IMR-90 (cell line): ENCODE data around the gene CD300C. TPM values are rescaled to one million over a fixed set of nuclear protein-coding genes. Genes with fewer than 3 reads are reported as not detected.

Experiments
- ATAC-seq: fragments of 200-7000 bp; cut with Tn5 transposase; 2 replicates; pipeline ENCODE4 v1.9.1; 2020; ENCODE audit warnings: low read depth, mild to moderate bottlenecking, moderate library complexity
- BruUV-seq: library from RNA; stranded (reverse); fragments of 400-500 nt; replicated peaks from 2 replicates; lab custom pipeline; 2021; lab: Mats Ljungman, UMichigan
- CTCF ChIA-PET: fragments of 300-600 bp; formaldehyde crosslinking; extraction: SDS; loops from one replicate; lab custom pipeline; 2021; ENCODE audit warnings: antibody characterized with exemption; lab: Yijun Ruan, JAX
- POLR2A ChIA-PET: fragments of 300-600 bp; sonication (Branson Sonifier 250); formaldehyde crosslinking; loops from one replicate; lab custom pipeline; 2022; ENCODE audit warnings: antibody characterized with exemption; ENCODE audit not compliant: unreplicated experiment; lab: Charles Lee
- DNase-seq: peaks from one replicate; pipeline ENCODE4 v3.0.0; 2013
- H2AFZ ChIP-seq: replicated peaks from 2 replicates; pipeline ENCODE3; 2013; ENCODE audit warnings: low read length, mild to moderate bottlenecking; ENCODE audit not compliant: poor library complexity
- H2AK5ac ChIP-seq: 2 replicates; pipeline ENCODE4 v1.6.1; 2013; ENCODE audit warnings: low read depth, low read length, inconsistent platforms
- H2AK9ac ChIP-seq: replicated peaks from 2 replicates; pipeline ENCODE3; 2013; ENCODE audit warnings: mild to moderate bottlenecking, low read depth, low read length, moderate library complexity; ENCODE audit not compliant: poor library complexity
- H2BK120ac ChIP-seq: 2 replicates; pipeline ENCODE4 v1.6.1; 2013; ENCODE audit warnings: low read depth, low read length, inconsistent platforms
- H2BK15ac ChIP-seq: 3 replicates; pipeline ENCODE4 v1.6.1; 2013; ENCODE audit warnings: low read depth, low read length, inconsistent platforms
- H2BK20ac ChIP-seq: 2 replicates; pipeline ENCODE4 v1.6.1; 2013; ENCODE audit warnings: low read depth, mild to moderate bottlenecking, inconsistent platforms, low read length, moderate library complexity
- H2BK5ac ChIP-seq: 2 replicates; pipeline ENCODE4 v1.6.1; 2013; ENCODE audit warnings: mild to moderate bottlenecking, low read depth, low read length, inconsistent platforms; ENCODE audit not compliant: poor library complexity, severe bottlenecking
- H3K14ac ChIP-seq: replicated peaks from 2 replicates; pipeline ENCODE4 v1.6.1; 2013; ENCODE audit warnings: low read depth, low read length, inconsistent platforms
- H3K18ac ChIP-seq: 2 replicates; pipeline ENCODE4 v1.6.1; 2013; ENCODE audit warnings: low read depth, low read length, control low read depth
- H3K23ac ChIP-seq: 2 replicates; pipeline ENCODE4 v1.6.1; 2013; ENCODE audit warnings: low read depth, low read length, inconsistent platforms
- H3K27ac ChIP-seq: 2 replicates; pipeline ENCODE4 v1.5.1; 2013; ENCODE audit warnings: mild to moderate bottlenecking, control low read depth, low read length; ENCODE audit not compliant: insufficient read depth
- H3K27me3 ChIP-seq: 2 replicates; pipeline ENCODE4 v1.6.1; 2013; ENCODE audit warnings: low read length; ENCODE audit not compliant: control insufficient read depth, insufficient read depth
- H3K36me3 ChIP-seq: 2 replicates; pipeline ENCODE4 v1.6.1; 2013; ENCODE audit warnings: low read length, mixed read lengths; ENCODE audit not compliant: control insufficient read depth, insufficient read depth
- H3K4ac ChIP-seq: 2 replicates; pipeline ENCODE4 v1.6.1; 2013; ENCODE audit warnings: low read depth, low read length, inconsistent platforms
- H3K4me1 ChIP-seq: 2 replicates; pipeline ENCODE4 v1.6.1; 2013; ENCODE audit warnings: low read length, mixed read lengths; ENCODE audit not compliant: control insufficient read depth, insufficient read depth
- H3K4me2 ChIP-seq: 2 replicates; pipeline ENCODE4 v1.6.1; 2013; ENCODE audit warnings: low read depth, mild to moderate bottlenecking, control low read depth, low read length, moderate library complexity
- H3K4me3 ChIP-seq: 2 replicates; pipeline ENCODE4 v1.5.1; 2013; ENCODE audit warnings: low read depth, mild to moderate bottlenecking, control low read depth, low read length, moderate library complexity; ENCODE audit not compliant: insufficient read depth
- H3K56ac ChIP-seq: 2 replicates; pipeline ENCODE4 v1.6.1; 2013; ENCODE audit warnings: low read length, inconsistent platforms; ENCODE audit not compliant: insufficient read depth; ENCODE audit errors: extremely low read depth
- H3K79me1 ChIP-seq, 2 experiments: 2 replicates each; pipeline ENCODE4 v1.6.1; 2013; ENCODE audit warnings: low read length in 2 of 2, inconsistent platforms in 1 of 2, low read depth in 1 of 2
- H3K9ac ChIP-seq: 2 replicates; pipeline ENCODE4 v1.6.1; 2013; ENCODE audit warnings: low read depth, low read length, control low read depth
- H3K9me1 ChIP-seq: 2 replicates; pipeline ENCODE4 v1.6.1; 2013; ENCODE audit warnings: low read length, inconsistent platforms; ENCODE audit not compliant: insufficient read depth
- H3K9me3 ChIP-seq: 2 replicates; pipeline ENCODE4 v1.6.1; 2013; ENCODE audit warnings: low read length; ENCODE audit not compliant: control insufficient read depth, insufficient read depth
- H4K20me1 ChIP-seq: 2 replicates; pipeline ENCODE4 v1.6.1; 2013; ENCODE audit warnings: low read length, inconsistent platforms; ENCODE audit not compliant: insufficient read depth
- H4K5ac ChIP-seq: 2 replicates; pipeline ENCODE4 v1.6.1; 2013; ENCODE audit warnings: mild to moderate bottlenecking, low read depth, low read length, control low read depth
- H4K8ac ChIP-seq, 2 experiments: 2 replicates each; pipeline ENCODE4 v1.6.1; 2013; ENCODE audit warnings: low read depth in 2 of 2, low read length in 2 of 2, control low read depth in 1 of 2, inconsistent platforms in 1 of 2
- H4K91ac ChIP-seq: 2 replicates; pipeline ENCODE4 v1.6.1; 2013; ENCODE audit warnings: low read depth, low read length, inconsistent platforms; ENCODE audit not compliant: insufficient read depth
- CHD1 ChIP-seq: IDR thresholded peaks from 2 replicates; pipeline ENCODE4 v1.6.1; 2012; ENCODE audit warnings: low read depth, low read length, improper control_type of control experiment
- FOS ChIP-seq: fragments of 150-350 bp; IDR thresholded peaks from 2 replicates; pipeline ENCODE4 v1.6.1; 2016; ENCODE audit warnings: low read depth, low read length
- MAFK ChIP-seq: IDR thresholded peaks from 2 replicates; pipeline ENCODE4 v1.6.1; 2012; ENCODE audit warnings: low read depth, low read length, improper control_type of control experiment
- MAZ ChIP-seq: IDR thresholded peaks from 2 replicates; pipeline ENCODE4 v1.6.1; 2012; ENCODE audit warnings: low read depth, mild to moderate bottlenecking, low read length, improper control_type of control experiment, moderate library complexity, borderline replicate concordance
- MXI1 ChIP-seq: IDR thresholded peaks from 2 replicates; pipeline ENCODE4 v1.6.1; 2012; ENCODE audit warnings: low read depth, mild to moderate bottlenecking, low read length, moderate library complexity, borderline replicate concordance
- POLR2A ChIP-seq: IDR thresholded peaks from 2 replicates; pipeline ENCODE4 v1.6.1; 2012; ENCODE audit warnings: mild to moderate bottlenecking, low read depth, low read length
- RAD21 ChIP-seq: IDR thresholded peaks from 2 replicates; pipeline ENCODE4 v1.6.1; 2012; ENCODE audit warnings: low read length, improper control_type of control experiment
- WGBS, 2 experiments: methylation state at CpG; one replicate each; pipeline versions ENCODE4 v1.1.5 to v1.1.7; 2013; ENCODE audit warnings: missing lambda C conversion rate in 2 of 2; ENCODE audit not compliant: insufficient read length in 1 of 2; ENCODE audit errors: extremely low coverage in 2 of 2; 5-methylcytosine and 5-hydroxymethylcytosine counted together
- dilution Hi-C: fragments of 300-500 bp; cut with HindIII; formaldehyde crosslinking; loops from one replicate; pipeline ENCODE4 v1.14.3; 2018; ENCODE audit warnings: low sequenced_read_pairs; ENCODE audit not compliant: unreplicated experiment
- in situ Hi-C: fragments of 300-500 bp; cut with MboI; formaldehyde crosslinking; loops from 3 replicates; pipeline ENCODE4 v1.14.3; 2019; ENCODE audit warnings: low sequenced_read_pairs, inconsistent platforms, mixed read lengths
- intact Hi-C: fragments of 100-400 bp; cut with micrococcal nuclease; formaldehyde crosslinking; loops from 2 replicates; pipeline ENCODE4 v1.10.0; 2022
- polyA plus RNA-seq, 3 experiments: library from polyadenylated mRNA; depleted of rRNA; stranded (reverse); fragments of >200 nt; gene quantifications; 2 replicates each; pipeline ENCODE4 v1.2.3, GENCODE V29; 2012; ENCODE audit warnings: low replicate concordance in 1 of 3
- total RNA-seq: library from RNA; depleted of rRNA; stranded (reverse); fragments of >200 nt; gene quantifications from 2 replicates; pipeline ENCODE4 v1.2.3, GENCODE V29; 2012

CD300C gene
- total and polyA plus RNA-seq, 2 of the 4 experiments (the other 2 are of a cell fraction) = not detected

GRCh38 chr17:74566132-74566753 is 20.3 kb upstream of the CD300C start:
- Histone ChIP-seq H2BK120ac (no peak overlapping the region), H3K36me3 (no peaks in the 10 kb centered on the region), H3K4me2 (no peak overlapping the region), H3K4me3 (no peak overlapping the region), H2BK15ac (no peak overlapping the region), H4K5ac (no peak overlapping the region), H3K23ac (no peak overlapping the region), H2AK9ac (no peak overlapping the region), H3K14ac (no peak overlapping the region), H2BK20ac (no peak overlapping the region), H3K4ac (no peak overlapping the region), H3K18ac (no peak overlapping the region), H4K8ac (no peak overlapping the region), H3K56ac (no peak overlapping the region), H2AK5ac (no peak overlapping the region), H2BK5ac (no peak overlapping the region), H3K9ac (no peak overlapping the region), H3K27ac (no peak overlapping the region), H3K4me1 (no peaks in the 10 kb centered on the region), H3K9me1 (no peaks in the 10 kb centered on the region), H2AFZ (no peak overlapping the region), H4K91ac (no peak overlapping the region), H3K79me1 (no peaks in the 10 kb centered on the region), H3K27me3 (no peaks in the 10 kb centered on the region), H4K20me1 (no peaks in the 10 kb centered on the region), H3K9me3 (peaks cover 40% of the 10 kb centered on the region)
- POLR2A ChIA-PET = no interaction called here
- BruUV-seq = no TSS peak
- TF ChIP-seq RAD21 (no peak), MXI1 (no peak), MAFK (no peak), FOS (no peak), CHD1 (no peak), MAZ (no peak), POLR2A (no peak)
- 59% methylated on average over 2 of the region's 9 CpGs; no CpG with 5 or more reads in 1 of the 2 experiments for WGBS, 2 experiments
- no peak for DNase-seq
- CTCF ChIA-PET = no interaction called here
- dilution Hi-C loops = no loop called here
- intact Hi-C loops = no loop called here
- in situ Hi-C loops = no loop called here
- ATAC-seq = no peak
